Esophagus (tissue), 2 donors: ENCODE results near the gene INPP5D. TPM values are rescaled to one million over a fixed set of nuclear protein-coding genes. Genes with fewer than 3 reads are reported as not detected.
A peak's percentile ranks its signal among the peaks of the same experiment; 100 is the strongest.
"Not testable (repeated sequence)": the region's sequence is repeated elsewhere in the genome, so short reads cannot be mapped to it uniquely, and the experiment has no call there.

Source experiments
- H3K27ac ChIP-seq, 2 donors: one replicate each; pipeline ENCODE4 v1.5.1; 2013; ENCODE audit warnings: low read depth in 2 of 2, mild to moderate bottlenecking in 2 of 2, inconsistent platforms in 1 of 2, low read length in 1 of 2, moderate library complexity in 1 of 2
- H3K27me3 ChIP-seq, 2 donors: one replicate each; pipeline ENCODE4 v1.6.1; 2013; ENCODE audit warnings: low read length in 2 of 2, control low read depth in 1 of 2, mild to moderate bottlenecking in 1 of 2; ENCODE audit not compliant: insufficient read depth in 2 of 2, control insufficient read depth in 1 of 2
- H3K36me3 ChIP-seq, 2 donors: one replicate each; pipeline ENCODE4 v1.6.1; 2013; ENCODE audit warnings: low read length in 1 of 2; ENCODE audit not compliant: control insufficient read depth in 2 of 2, insufficient read depth in 2 of 2
- H3K4me1 ChIP-seq, 2 donors: one replicate each; pipeline ENCODE4 v1.6.1; 2013; ENCODE audit warnings: low read length in 1 of 2; ENCODE audit not compliant: control insufficient read depth in 2 of 2, insufficient read depth in 2 of 2
- H3K4me3 ChIP-seq, 2 donors: one replicate each; pipeline ENCODE4 v1.5.1; 2013; ENCODE audit warnings: low read length in 2 of 2, mild to moderate bottlenecking in 2 of 2, low read depth in 1 of 2, moderate library complexity in 1 of 2
- H3K9me3 ChIP-seq, 2 donors: one replicate each; pipeline ENCODE4 v1.6.1; 2013; ENCODE audit warnings: mild to moderate bottlenecking in 2 of 2, low read depth in 1 of 2, low read length in 1 of 2, moderate library complexity in 1 of 2; ENCODE audit not compliant: control insufficient read depth in 2 of 2, insufficient read depth in 1 of 2
- WGBS, 2 donors: extraction: QIAGEN DNeasy Blood & Tissue Kit; methylation state at CpG; one replicate each; pipeline ENCODE4 v1.1.7; 2013; 5-methylcytosine and 5-hydroxymethylcytosine counted together
- polyA plus RNA-seq, 2 donors: library from polyadenylated mRNA; stranded (reverse); fragments of 200-250 nt; gene quantifications; one replicate each; pipeline ENCODE4 v1.2.3, GENCODE V29; 2013
- donor health status: healthy with polysubstance abuse.
- donor health status: Bipolar disorder and iron deficiency.

The INPP5D gene
- polyA plus RNA-seq, 2 donors, result 3.4 to 5.6 TPM

DNA sequence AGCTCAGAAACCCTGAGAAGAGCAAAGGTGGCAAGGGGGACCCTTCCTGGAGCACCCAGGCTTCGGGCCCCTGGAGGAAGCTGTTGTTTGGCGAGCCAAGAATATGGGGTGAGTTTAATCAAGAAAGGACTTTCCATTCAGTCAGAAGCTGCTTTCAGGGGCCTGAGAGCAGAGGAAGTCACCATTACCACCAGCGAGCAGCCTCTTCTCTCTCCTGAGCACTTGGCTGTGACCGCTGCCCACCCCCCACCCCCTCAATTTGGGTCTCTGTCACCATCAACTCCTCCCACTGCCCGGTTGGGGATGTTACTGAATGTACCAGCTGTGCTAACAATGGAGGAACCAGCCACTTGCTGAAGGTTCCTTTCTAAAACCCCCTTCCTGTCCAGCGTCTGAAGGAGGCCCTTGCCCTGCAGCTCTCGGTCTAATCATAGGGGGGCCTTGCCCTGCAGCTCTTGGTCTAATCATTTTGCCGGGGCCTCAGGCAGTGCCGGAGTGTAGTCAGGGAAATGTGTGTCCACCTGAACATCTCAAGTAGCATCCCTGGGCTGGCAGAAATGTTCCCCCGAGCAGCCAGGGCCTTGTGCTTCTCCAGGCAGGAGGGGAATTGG is 943 bp downstream of the INPP5D start:
- peaks cover 0 to 12% of the 10 kb centered on the region in 2 donors for H3K4me1 ChIP-seq
- H3K4me3 ChIP-seq, result peak overlapping the region; percentile 41 to 64
- WGBS, 2 donors, result 58 to 64% methylated on average over 10 of the region's 10 CpGs
- H3K9me3 ChIP-seq, result no peaks in the 10 kb centered on the region
- H3K27ac ChIP-seq, result peak overlapping the region; percentile 50 to 80
- H3K27me3 ChIP-seq, result no peaks in the 10 kb centered on the region
- no peaks in the 10 kb centered on the region for H3K36me3 ChIP-seq

DNA sequence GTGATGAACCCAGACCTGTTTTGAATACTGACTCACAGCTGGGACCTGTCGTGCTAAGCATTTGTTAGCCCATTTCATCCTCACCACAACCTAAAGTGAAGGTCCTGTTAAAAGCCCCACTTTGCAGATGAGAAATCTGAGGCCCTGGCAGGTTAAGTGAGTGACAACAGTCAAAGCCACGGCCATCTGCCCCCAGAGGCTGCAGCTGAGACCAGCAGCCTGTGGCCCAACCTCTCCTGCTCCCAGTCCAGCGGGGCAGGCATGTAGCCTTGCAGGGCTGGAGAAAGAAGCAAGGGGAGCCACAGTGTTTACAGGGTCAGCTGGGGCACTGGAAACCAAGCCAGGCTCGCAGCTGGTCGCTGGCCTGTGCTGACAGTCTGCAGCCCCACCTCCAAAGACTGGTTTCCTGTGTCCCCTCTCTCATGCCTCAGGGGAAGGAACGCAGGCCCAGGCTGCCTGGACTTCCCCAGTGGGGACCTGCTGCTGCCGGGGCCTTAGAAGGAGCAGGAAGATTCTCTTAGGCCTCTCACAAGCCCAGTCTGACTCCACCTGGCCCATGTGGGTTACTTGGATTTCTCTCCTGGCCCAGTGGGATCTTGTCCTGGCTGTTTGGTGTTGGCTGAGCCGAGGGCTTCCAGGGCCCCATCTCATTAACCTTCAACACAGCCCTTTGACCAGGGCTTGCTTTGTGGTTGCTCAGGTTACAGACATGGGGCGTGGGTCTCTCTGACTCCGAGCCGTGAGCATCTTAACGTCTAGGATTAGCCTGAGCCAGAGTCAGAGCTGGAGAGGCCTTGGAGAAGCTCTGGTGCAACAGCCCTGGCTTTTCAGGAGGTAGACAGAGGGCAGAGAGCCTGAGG is 1.7 kb downstream of the INPP5D start:
- WGBS, 2 donors, result 46 to 52% methylated on average over 12 of the region's 12 CpGs
- peaks cover 0 to 13% of the 10 kb centered on the region in 2 donors for H3K4me1 ChIP-seq
- no peaks in the 10 kb centered on the region for H3K9me3 ChIP-seq
- H3K4me3 ChIP-seq, result peak overlapping the region; percentile 41 to 64
- no peaks in the 10 kb centered on the region for H3K27me3 ChIP-seq
- no peaks in the 10 kb centered on the region for H3K36me3 ChIP-seq
- H3K27ac ChIP-seq, result peak overlapping the region; percentile 50 to 80

DNA sequence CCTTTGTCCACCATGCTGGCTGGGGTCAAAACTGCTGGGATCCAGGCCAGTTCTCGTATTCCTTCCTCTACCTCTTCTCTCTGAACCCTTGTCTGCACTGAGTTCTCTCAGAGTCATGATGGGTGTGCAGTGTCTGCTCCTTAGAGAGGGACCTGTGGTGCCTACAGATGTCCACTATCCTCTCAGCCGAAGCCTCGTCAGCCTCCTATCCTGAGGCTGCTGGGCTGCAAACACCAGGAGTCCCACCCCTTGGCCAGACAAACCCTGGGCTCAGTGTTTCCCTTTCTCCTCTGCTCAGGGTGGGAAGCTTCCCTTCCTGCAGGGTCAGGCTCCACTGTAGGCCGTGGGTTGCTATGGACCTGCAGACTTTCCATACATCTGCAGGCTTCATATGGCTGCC is 2.3 kb downstream of the INPP5D start:
- peak overlapping the region; percentile 41 to 64 for H3K4me3 ChIP-seq

DNA sequence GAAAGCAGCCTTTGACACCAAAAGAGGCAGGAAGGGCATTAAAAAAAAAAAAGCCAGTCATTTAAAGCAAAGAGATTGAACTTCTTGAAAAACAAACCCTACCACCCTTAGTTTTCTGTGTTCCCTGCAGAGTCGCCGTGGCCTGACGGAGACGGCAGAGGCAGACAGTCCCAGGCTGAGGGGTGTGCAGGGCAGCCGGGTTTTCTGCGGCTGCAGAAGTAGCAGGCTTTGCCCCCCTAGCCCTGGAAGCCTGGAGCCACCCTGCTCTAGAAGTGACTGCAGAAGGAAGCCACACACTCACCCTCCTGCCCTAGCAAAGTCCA is 2.8 kb downstream of the INPP5D start:
- Histone ChIP-seq H3K27me3 (no peaks in the 10 kb centered on the region), H3K9me3 (no peaks in the 10 kb centered on the region), H3K27ac (no peak overlapping the region), H3K4me3 (no peak overlapping the region), H3K4me1 (peaks cover 0 to 15% of the 10 kb centered on the region in 2 donors), H3K36me3 (no peaks in the 10 kb centered on the region)
- 67 to 81% methylated on average over 6 of the region's 6 CpGs for WGBS, 2 donors

More for the DNA sequence above, 2.3 kb downstream of the INPP5D start:
- H3K4me1 ChIP-seq, result peaks cover 0 to 13% of the 10 kb centered on the region in 2 donors
- H3K27me3 ChIP-seq, result no peaks in the 10 kb centered on the region
- H3K9me3 ChIP-seq, result no peaks in the 10 kb centered on the region
- 56 to 76% methylated on average over 4 of the region's 4 CpGs for WGBS, 2 donors
- H3K27ac ChIP-seq, result peak overlapping the region; percentile 20 to 40
- no peaks in the 10 kb centered on the region for H3K36me3 ChIP-seq

DNA sequence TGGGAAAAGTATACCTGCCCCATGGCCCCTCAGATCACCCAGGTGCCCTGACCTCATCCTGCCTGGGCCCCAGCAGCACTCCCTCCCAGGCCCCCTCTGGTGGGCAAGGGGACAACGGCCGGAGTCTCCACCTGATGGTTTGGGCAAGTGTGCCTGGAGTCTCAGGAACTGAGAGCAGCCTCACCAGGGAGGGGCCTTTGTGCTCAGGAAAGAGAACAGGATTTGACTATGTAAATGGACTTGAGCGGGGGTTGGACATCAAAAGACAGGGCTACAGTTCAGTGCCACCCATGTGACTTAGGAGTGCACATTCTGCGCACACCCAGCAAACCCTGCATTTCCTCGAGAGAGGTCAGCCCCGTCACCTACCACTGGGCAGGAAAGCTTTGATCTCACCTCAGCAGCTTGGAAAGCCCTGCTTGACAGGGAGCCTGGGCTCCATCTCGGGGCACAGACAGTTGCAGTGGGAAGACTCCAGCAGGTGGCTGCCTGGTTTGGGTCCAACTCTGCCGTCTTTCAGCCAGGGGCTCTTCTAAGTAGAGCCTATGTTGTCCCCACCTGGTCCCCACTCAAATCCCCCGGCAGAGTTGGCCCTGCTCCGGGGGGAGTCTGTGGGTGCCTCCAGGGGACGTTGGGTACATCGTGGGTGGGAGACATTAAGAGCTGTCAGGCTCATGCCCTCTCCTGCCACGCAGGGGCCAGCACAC is 3.3 kb downstream of the INPP5D start:
- Histone ChIP-seq H3K27me3 (no peaks in the 10 kb centered on the region), H3K36me3 (no peaks in the 10 kb centered on the region), H3K27ac (no peak overlapping the region), H3K4me3 (no peak overlapping the region), H3K9me3 (no peaks in the 10 kb centered on the region), H3K4me1 (peaks cover 0 to 15% of the 10 kb centered on the region in 2 donors)
- WGBS, 2 donors, result 71 to 76% methylated on average over 13 of the region's 13 CpGs

DNA sequence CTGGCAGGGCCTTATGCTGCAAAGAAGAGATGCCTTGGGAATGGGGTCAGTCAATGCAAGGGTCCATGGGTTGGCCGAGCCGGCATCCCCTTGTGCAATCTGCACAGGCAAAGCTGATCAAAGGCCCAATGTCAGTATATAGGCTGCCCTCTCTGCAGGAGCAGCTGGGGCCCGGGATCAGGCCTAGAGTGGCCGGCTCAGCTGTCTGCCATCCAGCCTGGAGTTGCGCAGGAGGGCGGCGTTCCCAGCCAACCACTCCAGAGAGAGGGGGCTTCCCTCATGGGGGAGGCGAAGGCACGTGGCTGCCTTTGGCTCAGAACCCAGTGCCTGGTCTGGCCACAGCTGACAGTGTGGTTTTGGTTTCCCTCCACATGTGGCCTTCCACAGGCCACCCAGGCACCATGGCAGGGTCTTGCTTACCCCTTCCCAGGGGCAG is 3.9 kb downstream of the INPP5D start:
- no peaks in the 10 kb centered on the region for H3K9me3 ChIP-seq
- H3K27me3 ChIP-seq, result no peaks in the 10 kb centered on the region
- no peaks in the 10 kb centered on the region for H3K36me3 ChIP-seq
- H3K27ac ChIP-seq, result no peak overlapping the region
- 86% methylated on average over 9 of the region's 9 CpGs for WGBS, 2 donors
- no peak overlapping the region for H3K4me3 ChIP-seq
- peaks cover 0 to 15% of the 10 kb centered on the region in 2 donors for H3K4me1 ChIP-seq

DNA sequence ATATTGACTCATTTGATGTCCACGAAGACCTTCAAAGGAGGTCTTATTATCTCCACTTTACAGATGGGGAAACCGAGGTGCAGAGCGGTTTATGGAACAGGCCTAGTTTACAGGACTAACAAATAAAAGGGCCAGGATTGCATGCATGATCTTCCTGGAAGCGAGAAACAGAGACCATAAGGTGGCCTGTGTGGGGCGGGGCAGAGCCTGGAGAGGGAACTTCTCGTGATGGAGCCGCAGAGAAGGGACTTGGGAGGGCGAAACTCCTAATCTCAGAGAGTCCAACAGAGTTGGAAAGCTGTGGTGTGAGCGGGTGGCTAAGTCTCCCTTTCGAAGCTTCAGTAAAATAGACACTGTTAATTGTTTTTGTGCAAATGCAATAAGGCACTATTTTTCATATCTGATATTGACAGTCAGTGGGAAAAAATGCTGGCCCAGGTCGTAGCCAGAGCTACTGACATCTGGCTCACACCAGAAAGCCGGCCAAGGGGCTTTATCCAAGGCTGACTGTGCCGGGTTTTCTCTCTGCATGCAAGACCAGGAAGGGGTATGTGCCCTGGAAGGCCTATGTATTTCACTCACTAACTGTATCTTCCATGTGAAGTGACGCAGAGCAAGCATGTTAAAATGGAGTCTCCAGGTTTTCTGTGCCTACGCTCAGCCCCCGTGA is 4.5 kb downstream of the INPP5D start:
- H3K27me3 ChIP-seq, result no peaks in the 10 kb centered on the region
- peaks cover 0 to 13% of the 10 kb centered on the region in 2 donors for H3K4me1 ChIP-seq
- no peaks in the 10 kb centered on the region for H3K9me3 ChIP-seq
- WGBS, 2 donors, result 77 to 80% methylated on average over 16 of the region's 16 CpGs
- no peak overlapping the region for H3K27ac ChIP-seq
- no peak overlapping the region for H3K4me3 ChIP-seq
- no peaks in the 10 kb centered on the region for H3K36me3 ChIP-seq

DNA sequence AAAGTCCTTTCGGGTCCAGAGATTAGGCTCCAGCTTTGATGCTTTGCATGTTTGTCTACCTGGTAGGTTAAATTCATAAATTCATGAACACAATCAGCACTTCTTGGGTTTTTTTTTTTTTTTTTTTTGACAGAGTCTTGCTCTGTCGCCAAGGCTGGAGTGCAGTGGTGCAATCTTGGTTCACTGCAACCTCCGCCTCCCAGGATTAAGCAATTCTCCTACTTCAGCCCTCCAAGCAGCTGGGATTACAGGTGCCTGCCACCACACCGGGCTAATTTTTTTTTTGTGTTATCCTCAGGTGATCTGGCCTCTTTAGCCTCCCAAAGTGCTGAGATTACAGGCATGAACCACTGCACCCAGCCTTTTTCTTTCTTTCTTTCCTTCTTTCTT is 5.1 kb downstream of the INPP5D start:
- H3K4me3 ChIP-seq, H3K9me3 ChIP-seq, H3K27ac ChIP-seq, H3K27me3 ChIP-seq, H3K36me3 ChIP-seq: not testable (repeated sequence)
- peaks cover 0 to 13% of the 10 kb centered on the region in 2 donors for H3K4me1 ChIP-seq
- 60 to 78% methylated on average over 4 of the region's 4 CpGs for WGBS, 2 donors

DNA sequence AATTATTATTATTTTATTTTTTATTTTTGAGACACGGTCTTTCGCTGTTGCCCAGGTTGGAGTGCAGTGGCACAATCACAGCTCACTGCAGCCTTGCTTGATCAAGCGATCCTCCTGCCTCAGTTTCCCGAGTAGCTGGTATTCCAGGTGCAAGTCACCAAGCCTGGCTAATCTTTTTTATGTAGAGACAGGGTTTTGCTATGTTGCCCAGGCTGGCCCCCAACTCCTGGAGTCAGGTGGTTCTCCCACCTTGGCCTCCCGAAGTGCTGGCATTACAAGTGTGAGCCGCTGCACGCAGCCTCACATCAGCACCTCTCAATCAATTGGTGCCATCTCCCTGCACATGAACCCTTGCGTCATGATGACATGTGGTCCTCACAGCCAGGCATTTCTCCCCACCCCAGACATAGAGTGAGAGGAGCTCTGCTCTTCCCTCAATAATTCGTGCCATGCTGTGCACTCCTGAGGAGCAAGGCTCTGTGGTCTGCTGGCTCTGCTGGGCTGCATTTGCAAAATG is 5.9 kb downstream of the INPP5D start:
- Histone ChIP-seq H3K27ac (no peak overlapping the region), H3K36me3 (no peaks in the 10 kb centered on the region), H3K9me3 (no peaks in the 10 kb centered on the region), H3K27me3 (no peaks in the 10 kb centered on the region), H3K4me1 (peaks cover 0 to 13% of the 10 kb centered on the region in 2 donors), H3K4me3 (no peak overlapping the region)
- WGBS, 2 donors, result 95 to 98% methylated on average over 9 of the region's 9 CpGs
